Hematopoietic multipotent progenitor cell (in vitro differentiated cells): ENCODE measurements around the gene SLC23A1. TPM values are rescaled to one million over a fixed set of nuclear protein-coding genes. Genes with fewer than 3 reads are reported as not detected.
"Not testable (repeated sequence)": the region's sequence is repeated elsewhere in the genome, so short reads cannot be mapped to it uniquely, and the experiment has no call there.

Source experiments
- DNase-seq, 3 donors: peaks; one replicate each; pipeline ENCODE4 v3.0.0-alpha.2; 2011 to 2015; ENCODE audit warnings: low read depth in 2 of 3, low spot score in 2 of 3
- total RNA-seq: library from RNA; depleted of rRNA; stranded (reverse); fragments of >200 nt; gene quantifications from one replicate; pipeline ENCODE4 v1.2.3, GENCODE V29; 2012

The SLC23A1 gene
- 7.0 TPM for total RNA-seq

GRCh38 chr5:139383275-139383992 lies at the start of gene SLC23A1:
TSS of gene SLC23A1 (minus strand) at chr5:139383297. CDS start at chr5:139383253, 44 bp downstream.
- no peak for DNase-seq

- DNase-seq: no peak
Observed at GRCh38 chr5:139431706-139432105, 48.6 kb upstream of the SLC23A1 start.

- no peak for DNase-seq
Observed at GRCh38 chr5:139430015-139430414, 46.9 kb upstream of the SLC23A1 start.

- DNase-seq: peak in 1 of 3 donors; percentile 41
Observed at GRCh38 chr5:139426203-139426885, 43.2 kb upstream of the SLC23A1 start.

- DNase-seq: no peak
Observed at GRCh38 chr5:139425497-139425896, 42.4 kb upstream of the SLC23A1 start.

GRCh38 chr5:139422307-139422893 lies 39.3 kb upstream of the SLC23A1 start:
- DNase-seq: peak; percentile 41 to 89 (median 73)

- DNase-seq: peak in 1 of 3 donors; percentile 17
Observed at GRCh38 chr5:139419226-139420192, 36.4 kb upstream of the SLC23A1 start.

- no peak for DNase-seq
Observed at GRCh38 chr5:139418793-139419192, 35.7 kb upstream of the SLC23A1 start.

GRCh38 chr5:139417214-139417613 lies 34.1 kb upstream of the SLC23A1 start:
- DNase-seq: peak in 1 of 3 donors; percentile 68

GRCh38 chr5:139416651-139417050 lies 33.6 kb upstream of the SLC23A1 start:
- DNase-seq: no peak

- DNase-seq: no peak
Observed at GRCh38 chr5:139415869-139416268, 32.8 kb upstream of the SLC23A1 start.

GRCh38 chr5:139415221-139415861 lies 32.2 kb upstream of the SLC23A1 start:
- no peak for DNase-seq

- no peak for DNase-seq
Observed at GRCh38 chr5:139414581-139415130, 31.6 kb upstream of the SLC23A1 start.

- no peak for DNase-seq
Observed at GRCh38 chr5:139413963-139414362, 30.9 kb upstream of the SLC23A1 start.

- DNase-seq: no peak
Observed at GRCh38 chr5:139413153-139413552, 30.1 kb upstream of the SLC23A1 start.

- no peak for DNase-seq
Observed at GRCh38 chr5:139410993-139411828, 28.1 kb upstream of the SLC23A1 start.

- DNase-seq: no peak
Observed at GRCh38 chr5:139410121-139410992, 27.3 kb upstream of the SLC23A1 start.

GRCh38 chr5:139409116-139409515 lies 26.0 kb upstream of the SLC23A1 start:
- DNase-seq: not testable (repeated sequence)
